Breast epithelium (tissue), 4 donors: ENCODE data around the gene RFX4. TPM values are rescaled to one million over a fixed set of nuclear protein-coding genes. Genes with fewer than 3 reads are reported as not detected.

Source experiments
- DNase-seq, 2 donors: peaks; one replicate each; pipeline ENCODE4 v3.0.0-alpha.2; 2019; ENCODE audit warnings: low spot score in 2 of 2
- H3K27ac ChIP-seq, 2 donors: fragments of 200-600 bp; sonication (generic) in 1 of 2; one replicate each; pipeline ENCODE4 v1.5.1; 2016 to 2019; ENCODE audit warnings: mild to moderate bottlenecking in 1 of 2
- H3K27me3 ChIP-seq, 2 donors: fragments of 200-600 bp; sonication (generic) in 1 of 2; one replicate each; pipeline versions ENCODE4 v1.5.1 to v1.6.0; 2017 to 2019; ENCODE audit warnings: control low read depth in 1 of 2, mild to moderate bottlenecking in 1 of 2
- H3K36me3 ChIP-seq: fragments of 200-600 bp; one replicate; pipeline ENCODE4 v1.5.1; 2019
- H3K4me1 ChIP-seq, 2 donors: fragments of 200-600 bp; sonication (generic); one replicate each; pipeline ENCODE4 v1.5.1; 2016 to 2019; ENCODE audit warnings: control low read depth in 1 of 2
- H3K4me3 ChIP-seq, 3 donors: fragments of 200-600 bp; sonication (generic); 1 replicate in 2 of 3; 2 replicates in 1 of 3; pipeline ENCODE4 v1.5.1; 2016 to 2019; ENCODE audit warnings: mild to moderate bottlenecking in 3 of 3, moderate library complexity in 2 of 3
- H3K9me3 ChIP-seq, 2 donors: fragments of 200-600 bp; sonication (generic) in 1 of 2; one replicate each; pipeline ENCODE4 v1.5.1; 2016 to 2019; ENCODE audit warnings: control low read depth in 1 of 2
- CTCF ChIP-seq, 3 donors: fragments of 450-650 bp; IDR thresholded peaks; one replicate each; pipeline ENCODE4 v1.5.1; 2016 to 2017; ENCODE audit warnings: antibody characterized with exemption in 3 of 3, mild to moderate bottlenecking in 3 of 3, moderate library complexity in 3 of 3
- POLR2A ChIP-seq: fragments of 450-650 bp; IDR thresholded peaks from one replicate; pipeline ENCODE4 v1.6.1; 2016; ENCODE audit warnings: antibody characterized with exemption, mild to moderate bottlenecking, moderate library complexity
- POLR2AphosphoS5 ChIP-seq, 3 donors: sonication (generic); formaldehyde crosslinking; IDR thresholded peaks; one replicate each; pipeline ENCODE4 v1.6.1; 2017; ENCODE audit warnings: antibody characterized with exemption in 3 of 3
- intact Hi-C: fragments of 100-400 bp; cut with DNase I; formaldehyde crosslinking; loops from one replicate; pipeline ENCODE4 v1.15.1; 2023; ENCODE audit warnings: low total_unique reads
- total RNA-seq, 3 donors: library from RNA; depleted of rRNA; stranded (reverse); fragments of >200 nt; gene quantifications; one replicate each; pipeline ENCODE4 v1.1.0, GENCODE V29; 2016

Gene RFX4
- total RNA-seq, 3 donors from 2014 or later, result 0.64 TPM; not detected in 2

- no peaks in the 10 kb centered on the region for H3K9me3 ChIP-seq
- no peaks in the 10 kb centered on the region for H3K4me1 ChIP-seq
- H3K27ac ChIP-seq, result no peak overlapping the region
- TF ChIP-seq POLR2AphosphoS5 (IDR thresholded peaks at IDR 0.05) (no peak), POLR2A (no peak), CTCF (IDR thresholded peaks at IDR 0.05) (no peak)
- no peak for DNase-seq
- intact Hi-C loops, result no loop called here
- no peaks in the 10 kb centered on the region for H3K27me3 ChIP-seq
- H3K4me3 ChIP-seq, result no peak overlapping the region
- H3K36me3 ChIP-seq, result no peaks in the 10 kb centered on the region
These were observed 158.0 kb downstream of the RFX4 start for GRCh38 chr12:106740818-106741217.

GRCh38 chr12:106741247-106741646 lies 158.4 kb downstream of the RFX4 start:
- Histone ChIP-seq H3K27me3 (no peaks in the 10 kb centered on the region), H3K27ac (no peak overlapping the region), H3K36me3 (no peaks in the 10 kb centered on the region), H3K4me1 (no peaks in the 10 kb centered on the region), H3K4me3 (no peak overlapping the region), H3K9me3 (no peaks in the 10 kb centered on the region)
- DNase-seq, result no peak
- TF ChIP-seq POLR2A (no peak), POLR2AphosphoS5 (IDR thresholded peaks at IDR 0.05) (no peak)
- intact Hi-C loops, result no loop called here

- H3K27me3 ChIP-seq, result no peaks in the 10 kb centered on the region
- H3K9me3 ChIP-seq, result no peaks in the 10 kb centered on the region
- no peak for TF ChIP-seq POLR2AphosphoS5 (IDR thresholded peaks at IDR 0.05)
- TF ChIP-seq CTCF (IDR thresholded peaks at IDR 0.05), result no peak
- no peak for TF ChIP-seq POLR2A
- no peak overlapping the region for H3K4me3 ChIP-seq
- H3K27ac ChIP-seq, result no peak overlapping the region
- no peak for DNase-seq
- intact Hi-C loops, result no loop called here
- H3K4me1 ChIP-seq, result no peaks in the 10 kb centered on the region
- no peaks in the 10 kb centered on the region for H3K36me3 ChIP-seq
These were observed 160.6 kb downstream of the RFX4 start for GRCh38 chr12:106743270-106743988.

- DNase-seq, result no peak
- H3K4me1 ChIP-seq, result no peaks in the 10 kb centered on the region
- H3K27ac ChIP-seq, result no peak overlapping the region
- H3K27me3 ChIP-seq, result no peaks in the 10 kb centered on the region
- intact Hi-C loops, result no loop called here
- no peak overlapping the region for H3K4me3 ChIP-seq
- H3K9me3 ChIP-seq, result no peaks in the 10 kb centered on the region
- H3K36me3 ChIP-seq, result no peaks in the 10 kb centered on the region
- TF ChIP-seq CTCF (IDR thresholded peaks at IDR 0.05), result no peak
- no peak for TF ChIP-seq POLR2A
- no peak for TF ChIP-seq POLR2AphosphoS5 (IDR thresholded peaks at IDR 0.05)
These were observed 161.8 kb downstream of the RFX4 start for GRCh38 chr12:106744600-106744999.

- TF ChIP-seq CTCF (IDR thresholded peaks at IDR 0.05) (no peak), POLR2AphosphoS5 (IDR thresholded peaks at IDR 0.05) (no peak), POLR2A (no peak)
- no peaks in the 10 kb centered on the region for H3K27me3 ChIP-seq
- no peak overlapping the region for H3K27ac ChIP-seq
- DNase-seq, result no peak
- no peaks in the 10 kb centered on the region for H3K4me1 ChIP-seq
- intact Hi-C loops, result no loop called here
- H3K36me3 ChIP-seq, result no peaks in the 10 kb centered on the region
- H3K9me3 ChIP-seq, result no peaks in the 10 kb centered on the region
- H3K4me3 ChIP-seq, result no peak overlapping the region
These were observed 162.5 kb downstream of the RFX4 start for GRCh38 chr12:106745181-106745745.
